Measurements from ENCODE around the gene PHLDB2. TPM values are rescaled to one million over a fixed set of nuclear protein-coding genes. Genes with fewer than 3 reads are reported as not detected.

PHLDB2 gene
- total RNA-seq, 1 experiment from 2014 or later = 102 TPM

GRCh38 chr3:111913163-111913763 is 54.2 kb downstream of the PHLDB2 start:
- H3K27ac ChIP-seq = peak overlapping the region; percentile 5; the same call in 1 of the 2 replicates
- peaks cover 52% of the 10 kb centered on the region for H3K4me1 ChIP-seq
- H3K9me3 ChIP-seq (replicated peaks) = no peaks in the 10 kb centered on the region
- peaks cover 50% of the 10 kb centered on the region for H3K36me3 ChIP-seq
- no peaks in the 10 kb centered on the region for H3K27me3 ChIP-seq
- H3K4me3 ChIP-seq = no peak overlapping the region; the same call in 1 of the 2 replicates
- DNase-seq = no peak

- Histone ChIP-seq H3K36me3 (peaks cover 66% of the 10 kb centered on the region), H3K9me3 (replicated peaks) (no peaks in the 10 kb centered on the region), H3K27ac (peak overlapping the region; percentile 79), H3K4me1 (peaks cover 55% of the 10 kb centered on the region), H3K27me3 (no peaks in the 10 kb centered on the region), H3K4me3 (no peak overlapping the region)
- peak; percentile 75 to 91 for DNase-seq
These were observed 56.8 kb downstream of the PHLDB2 start for GRCh38 chr3:111915905-111916304.

GRCh38 chr3:111917300-111917699 is 58.2 kb downstream of the PHLDB2 start:
- peaks cover 75% of the 10 kb centered on the region for H3K36me3 ChIP-seq

GRCh38 chr3:111919370-111920065 is 60.5 kb downstream of the PHLDB2 start:
- H3K4me3 ChIP-seq = no peak overlapping the region
- H3K4me1 ChIP-seq = peaks cover 64% of the 10 kb centered on the region
- H3K9me3 ChIP-seq (replicated peaks) = no peaks in the 10 kb centered on the region
- H3K27me3 ChIP-seq = no peaks in the 10 kb centered on the region
- H3K36me3 ChIP-seq = peaks cover 71% of the 10 kb centered on the region
- DNase-seq = no peak
- H3K27ac ChIP-seq = no peak overlapping the region

More at GRCh38 chr3:111917300-111917699, 58.2 kb downstream of the PHLDB2 start:
- peak overlapping the region; percentile 79 for H3K27ac ChIP-seq
- no peaks in the 10 kb centered on the region for H3K27me3 ChIP-seq
- H3K9me3 ChIP-seq (replicated peaks) = no peaks in the 10 kb centered on the region
- no peak overlapping the region for H3K4me3 ChIP-seq
- peaks cover 52% of the 10 kb centered on the region for H3K4me1 ChIP-seq
- peak; percentile 63 to 84 for DNase-seq

GRCh38 chr3:111921181-111921580 is 62.1 kb downstream of the PHLDB2 start:
- H3K4me3 ChIP-seq = no peak overlapping the region
- DNase-seq = no peak
- peaks cover 64% of the 10 kb centered on the region for H3K4me1 ChIP-seq
- H3K36me3 ChIP-seq = peaks cover 76% of the 10 kb centered on the region
- H3K27ac ChIP-seq = no peak overlapping the region
- H3K9me3 ChIP-seq (replicated peaks) = no peaks in the 10 kb centered on the region
- H3K27me3 ChIP-seq = no peaks in the 10 kb centered on the region

GRCh38 chr3:111923095-111923771 is 64.2 kb downstream of the PHLDB2 start:
- Histone ChIP-seq H3K27me3 (no peaks in the 10 kb centered on the region), H3K27ac (peak overlapping the region; percentile 56), H3K4me1 (peaks cover 53% of the 10 kb centered on the region), H3K9me3 (replicated peaks) (no peaks in the 10 kb centered on the region), H3K36me3 (peaks cover 70% of the 10 kb centered on the region), H3K4me3 (no peak overlapping the region)
- peak in 1 of 2 experiments; percentile 39 for DNase-seq

- H3K4me1 ChIP-seq = peaks cover 50% of the 10 kb centered on the region
- H3K27me3 ChIP-seq = no peaks in the 10 kb centered on the region
- peak overlapping the region; percentile 56 for H3K27ac ChIP-seq
- H3K4me3 ChIP-seq = no peak overlapping the region
- peaks cover 70% of the 10 kb centered on the region for H3K36me3 ChIP-seq
- no peaks in the 10 kb centered on the region for H3K9me3 ChIP-seq (replicated peaks)
- DNase-seq = no peak
These were observed 64.7 kb downstream of the PHLDB2 start for GRCh38 chr3:111923806-111924205.

- Histone ChIP-seq H3K27ac (peak overlapping the region; percentile 56), H3K27me3 (no peaks in the 10 kb centered on the region), H3K4me3 (no peak overlapping the region), H3K36me3 (peaks cover 70% of the 10 kb centered on the region), H3K4me1 (peaks cover 50% of the 10 kb centered on the region), H3K9me3 (replicated peaks) (no peaks in the 10 kb centered on the region)
- peak; percentile 95 to 99 for DNase-seq
These were observed 65.2 kb downstream of the PHLDB2 start for GRCh38 chr3:111924283-111924682.

GRCh38 chr3:111926266-111926676 is 67.2 kb downstream of the PHLDB2 start:
- Histone ChIP-seq H3K27me3 (no peaks in the 10 kb centered on the region), H3K4me3 (no peak overlapping the region), H3K36me3 (peaks cover 62% of the 10 kb centered on the region), H3K9me3 (replicated peaks) (no peaks in the 10 kb centered on the region), H3K27ac (peak overlapping the region; percentile 11; the same call in 1 of the 2 replicates), H3K4me1 (peaks cover 50% of the 10 kb centered on the region)
- DNase-seq = peak; percentile 71 to 90

- Histone ChIP-seq H3K36me3 (peaks cover 68% of the 10 kb centered on the region), H3K4me1 (peaks cover 32% of the 10 kb centered on the region), H3K27me3 (no peaks in the 10 kb centered on the region), H3K27ac (no peak overlapping the region), H3K4me3 (no peak overlapping the region), H3K9me3 (replicated peaks) (no peaks in the 10 kb centered on the region)
- DNase-seq = no peak
These were observed 69.5 kb downstream of the PHLDB2 start for GRCh38 chr3:111928613-111929012.

GRCh38 chr3:111929484-111929883 is 70.4 kb downstream of the PHLDB2 start:
- Histone ChIP-seq H3K36me3 (peaks cover 77% of the 10 kb centered on the region), H3K27ac (no peak overlapping the region), H3K4me1 (peaks cover 27% of the 10 kb centered on the region), H3K9me3 (replicated peaks) (no peaks in the 10 kb centered on the region), H3K27me3 (no peaks in the 10 kb centered on the region), H3K4me3 (no peak overlapping the region)
- peak in 1 of 2 experiments; percentile 51 for DNase-seq

- H3K27me3 ChIP-seq = no peaks in the 10 kb centered on the region
- peaks cover 28% of the 10 kb centered on the region for H3K4me1 ChIP-seq
- no peaks in the 10 kb centered on the region for H3K9me3 ChIP-seq (replicated peaks)
- no peak overlapping the region for H3K27ac ChIP-seq
- no peak overlapping the region for H3K4me3 ChIP-seq
- no peak for DNase-seq
- H3K36me3 ChIP-seq = peaks cover 81% of the 10 kb centered on the region
These were observed 73.9 kb downstream of the PHLDB2 start for GRCh38 chr3:111932946-111933345.

- Histone ChIP-seq H3K36me3 (peaks cover 90% of the 10 kb centered on the region), H3K9me3 (replicated peaks) (no peaks in the 10 kb centered on the region), H3K4me1 (peaks cover 36% of the 10 kb centered on the region), H3K27me3 (no peaks in the 10 kb centered on the region), H3K4me3 (no peak overlapping the region), H3K27ac (peak overlapping the region; percentile 81)
- peak; percentile 23 to 55 for DNase-seq
These were observed 77.3 kb downstream of the PHLDB2 start for GRCh38 chr3:111936191-111936841.

- H3K27me3 ChIP-seq = no peaks in the 10 kb centered on the region
- H3K27ac ChIP-seq = peak overlapping the region; percentile 81
- no peak for DNase-seq
- peaks cover 36% of the 10 kb centered on the region for H3K4me1 ChIP-seq
- no peak overlapping the region for H3K4me3 ChIP-seq
- H3K36me3 ChIP-seq = peaks cover 89% of the 10 kb centered on the region
- H3K9me3 ChIP-seq (replicated peaks) = no peaks in the 10 kb centered on the region
These were observed 77.9 kb downstream of the PHLDB2 start for GRCh38 chr3:111936967-111937366.

Measured in SJCRH30 (cell line).